ENCODE data around the gene CDC27. TPM values are rescaled to one million over a fixed set of nuclear protein-coding genes. Genes with fewer than 3 reads are reported as not detected.

The CDC27 gene
- total RNA-seq, 1 donor from 2014 or later, result 167 TPM

GRCh38 chr17:47096343-47096742 is 92.8 kb downstream of the CDC27 start:
- Mint-ChIP-seq H3K4me3 (no peak overlapping the region), H3K36me3 (peaks cover 24% of the 10 kb centered on the region), H3K9me3 (peaks cover 7% of the 10 kb centered on the region), H3K4me1 (peaks cover 11% of the 10 kb centered on the region), H3K27me3 (ENCODE audit: insufficient read depth, low read depth) (peaks cover 2% of the 10 kb centered on the region), H3K27ac (no peak overlapping the region)
- H3K79me2 ChIP-seq (ENCODE audit: low read depth), result peaks cover 32% of the 10 kb centered on the region
- no peak overlapping the region for H2AFZ ChIP-seq (replicated peaks)
- no peaks in the 10 kb centered on the region for H4K20me1 ChIP-seq (ENCODE audit: low read depth)
- H3F3A ChIP-seq (ENCODE audit: low read depth), result no peaks in the 10 kb centered on the region
- no peak for TF ChIP-seq EZH2 (IDR thresholded peaks at IDR 0.05)
- TF ChIP-seq EZH2phosphoT487 (IDR thresholded peaks at IDR 0.05), result no peak
- no peak for TF ChIP-seq CTCF (IDR thresholded peaks at IDR 0.05)
- no peaks in the 10 kb centered on the region for H3K9me3 ChIP-seq (ENCODE audit: low read depth)
- H3K4me3 ChIP-seq, result no peak overlapping the region
- H3K27ac ChIP-seq, result no peak overlapping the region
- DNase-seq (ENCODE audit: low spot score), result no peak
- no peaks in the 10 kb centered on the region for H3K36me3 ChIP-seq
- H3K4me2 ChIP-seq, result no peak overlapping the region
- H3K27me3 ChIP-seq, result no peaks in the 10 kb centered on the region
- H3K9ac ChIP-seq, result no peak overlapping the region
- peaks cover 4% of the 10 kb centered on the region for H3K4me1 ChIP-seq

GRCh38 chr17:47095268-47095667 is 93.8 kb downstream of the CDC27 start:
- no peak overlapping the region for H3K9ac ChIP-seq
- peaks cover 24% of the 10 kb centered on the region for H3K36me3 Mint-ChIP-seq
- H3K4me3 ChIP-seq, result no peak overlapping the region
- no peaks in the 10 kb centered on the region for H3K27me3 ChIP-seq
- no peaks in the 10 kb centered on the region for H3F3A ChIP-seq (ENCODE audit: low read depth)
- DNase-seq (ENCODE audit: low spot score), result no peak
- H3K9me3 ChIP-seq (ENCODE audit: low read depth), result no peaks in the 10 kb centered on the region
- H2AFZ ChIP-seq (replicated peaks), result no peak overlapping the region
- H3K36me3 ChIP-seq, result no peaks in the 10 kb centered on the region
- no peak overlapping the region for H3K4me2 ChIP-seq
- H3K27ac Mint-ChIP-seq, result no peak overlapping the region
- H3K79me2 ChIP-seq (ENCODE audit: low read depth), result peaks cover 41% of the 10 kb centered on the region
- no peak overlapping the region for H3K4me3 Mint-ChIP-seq
- peaks cover 11% of the 10 kb centered on the region for H3K4me1 Mint-ChIP-seq
- no peak overlapping the region for H3K27ac ChIP-seq
- peaks cover 7% of the 10 kb centered on the region for H3K9me3 Mint-ChIP-seq
- H3K4me1 ChIP-seq, result peaks cover 4% of the 10 kb centered on the region
- no peaks in the 10 kb centered on the region for H3K27me3 Mint-ChIP-seq (ENCODE audit: insufficient read depth, low read depth)
- H4K20me1 ChIP-seq (ENCODE audit: low read depth), result peaks cover under 1% of the 10 kb centered on the region
- TF ChIP-seq EZH2 (IDR thresholded peaks at IDR 0.05), result no peak
- no peak for TF ChIP-seq CTCF (IDR thresholded peaks at IDR 0.05)
- no peak for TF ChIP-seq EZH2phosphoT487 (IDR thresholded peaks at IDR 0.05)

- DNase-seq (ENCODE audit: low spot score), result no peak
- H3K4me3 ChIP-seq, result no peak overlapping the region
- no peaks in the 10 kb centered on the region for H3K36me3 ChIP-seq
- H3K27me3 ChIP-seq, result no peaks in the 10 kb centered on the region
- H3K9me3 ChIP-seq (ENCODE audit: low read depth), result no peaks in the 10 kb centered on the region
- no peak overlapping the region for H3K4me2 ChIP-seq
- no peaks in the 10 kb centered on the region for H3K27me3 Mint-ChIP-seq (ENCODE audit: insufficient read depth, low read depth)
- no peak overlapping the region for H3K9ac ChIP-seq
- H3K4me1 ChIP-seq, result no peaks in the 10 kb centered on the region
- H3K4me1 Mint-ChIP-seq, result no peaks in the 10 kb centered on the region
- no peak overlapping the region for H2AFZ ChIP-seq (replicated peaks)
- H3K27ac Mint-ChIP-seq, result no peak overlapping the region
- H3F3A ChIP-seq (ENCODE audit: low read depth), result no peaks in the 10 kb centered on the region
- H4K20me1 ChIP-seq (ENCODE audit: low read depth), result peaks cover 61% of the 10 kb centered on the region
- H3K4me3 Mint-ChIP-seq, result no peak overlapping the region
- H3K27ac ChIP-seq, result no peak overlapping the region
- H3K79me2 ChIP-seq (ENCODE audit: low read depth), result peaks cover 74% of the 10 kb centered on the region
- H3K9me3 Mint-ChIP-seq, result no peaks in the 10 kb centered on the region
- TF ChIP-seq EZH2 (IDR thresholded peaks at IDR 0.05) (no peak), CTCF (IDR thresholded peaks at IDR 0.05) (no peak)
- H3K36me3 Mint-ChIP-seq, result peaks cover 7% of the 10 kb centered on the region
These were observed 102.0 kb downstream of the CDC27 start for GRCh38 chr17:47087093-47087492.

All from neural progenitor cell (in vitro differentiated cells).